Measurements from ENCODE around the gene GET3.

Gene GET3

DNA sequence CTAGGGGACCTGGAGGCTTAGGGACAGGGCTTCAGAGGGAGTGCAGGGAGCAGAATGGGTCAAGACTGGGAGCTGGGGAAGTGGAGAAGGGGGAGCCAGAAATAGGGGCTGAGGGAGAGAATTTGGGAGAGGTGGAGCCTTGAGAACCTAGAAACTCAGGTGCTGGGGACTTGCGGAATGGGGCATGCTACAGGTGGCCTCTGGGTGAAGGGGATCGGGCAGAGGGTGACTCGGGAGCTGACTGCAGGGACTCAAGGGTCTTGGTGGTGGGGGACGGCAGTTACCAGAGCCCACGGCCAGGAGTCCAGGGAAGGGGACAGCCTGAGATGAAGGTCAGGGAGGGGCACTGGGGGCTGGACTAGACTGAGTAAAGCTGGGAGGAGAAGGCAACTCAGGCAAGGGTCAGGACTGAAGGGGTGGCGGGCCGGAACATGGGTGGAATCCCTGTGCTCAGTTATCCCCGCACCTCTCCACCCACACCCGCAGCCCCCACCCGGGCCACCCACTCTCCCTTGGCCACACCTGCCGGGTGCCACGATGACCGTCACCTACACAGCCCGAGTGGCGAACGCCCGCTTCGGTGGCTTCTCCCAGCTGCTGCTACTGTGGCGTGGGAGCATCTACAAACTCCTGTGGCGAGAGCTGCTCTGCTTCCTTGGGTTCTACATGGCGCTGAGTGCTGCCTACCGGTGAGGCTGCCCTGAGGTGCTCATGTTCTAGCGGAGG is 14.9 kb downstream of the GET3 start:
- no peak for DNase-seq (ENCODE audit: low read depth in 2 of 2)

DNA sequence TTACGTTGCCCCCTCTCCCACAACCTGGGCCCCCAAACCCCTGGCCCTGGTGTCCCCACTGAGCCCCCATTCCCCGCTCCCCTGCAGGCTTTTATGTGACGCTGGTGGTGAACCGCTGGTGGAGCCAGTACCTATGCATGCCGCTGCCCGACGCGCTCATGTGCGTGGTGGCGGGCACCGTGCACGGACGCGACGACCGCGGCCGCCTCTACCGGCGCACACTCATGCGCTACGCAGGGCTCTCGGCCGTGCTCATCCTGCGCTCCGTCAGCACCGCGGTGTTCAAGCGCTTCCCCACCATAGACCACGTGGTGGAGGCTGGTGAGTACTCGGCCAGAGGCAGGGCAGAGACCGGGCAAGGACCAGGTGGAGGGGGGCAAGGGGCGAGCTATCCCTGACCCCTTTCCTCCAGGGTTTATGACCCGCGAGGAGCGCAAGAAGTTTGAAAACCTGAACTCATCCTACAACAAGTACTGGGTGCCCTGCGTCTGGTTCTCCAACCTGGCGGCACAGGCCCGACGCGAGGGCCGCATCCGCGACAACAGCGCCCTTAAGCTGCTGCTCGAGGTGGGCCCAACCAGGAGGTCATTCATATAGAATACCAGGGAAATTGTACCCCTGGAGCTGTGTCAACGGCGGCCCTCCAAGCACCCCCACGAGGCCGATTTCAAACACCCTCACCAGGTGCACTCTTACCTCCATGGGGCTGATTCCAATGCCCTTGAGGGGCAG is 17.3 kb downstream of the GET3 start:
- no peak for DNase-seq (ENCODE audit: low read depth in 2 of 2)

DNA sequence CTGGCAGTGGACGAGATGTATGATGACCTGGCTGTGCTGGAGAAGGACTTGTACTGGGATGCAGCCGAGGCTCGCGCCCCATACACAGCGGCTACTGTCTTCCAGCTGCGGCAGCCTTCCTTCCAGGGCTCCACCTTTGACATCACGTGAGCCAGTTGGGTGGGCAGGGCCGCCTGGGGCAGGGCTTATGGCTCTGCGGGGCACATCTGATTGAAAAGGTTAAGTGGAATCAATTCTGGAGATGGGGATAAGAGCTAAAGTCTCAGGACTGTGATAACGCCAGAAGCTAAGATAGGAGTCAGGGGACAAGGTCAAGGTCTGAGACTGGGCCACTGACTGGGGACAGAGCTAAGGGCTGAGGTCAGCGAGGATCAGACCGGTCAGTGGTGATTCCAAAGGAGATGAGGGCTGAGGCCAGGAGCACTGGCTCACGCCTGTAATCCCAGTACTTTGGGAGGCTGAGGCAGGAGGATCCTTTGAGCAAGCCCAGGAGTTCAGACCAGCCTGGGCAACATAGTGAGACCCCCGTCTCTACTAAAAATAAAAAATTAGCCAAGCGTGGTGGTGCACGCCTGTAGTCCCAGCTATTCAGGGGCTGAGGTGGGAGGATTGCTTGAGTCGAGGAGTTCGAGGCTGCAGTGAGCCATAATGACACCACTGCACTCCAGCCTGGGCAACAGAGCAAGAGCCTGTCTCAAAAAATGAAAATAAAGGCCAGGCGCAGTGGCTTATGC is 19.0 kb downstream of the GET3 start:
- DNase-seq (ENCODE audit: low read depth in 2 of 2), result no peak

DNA sequence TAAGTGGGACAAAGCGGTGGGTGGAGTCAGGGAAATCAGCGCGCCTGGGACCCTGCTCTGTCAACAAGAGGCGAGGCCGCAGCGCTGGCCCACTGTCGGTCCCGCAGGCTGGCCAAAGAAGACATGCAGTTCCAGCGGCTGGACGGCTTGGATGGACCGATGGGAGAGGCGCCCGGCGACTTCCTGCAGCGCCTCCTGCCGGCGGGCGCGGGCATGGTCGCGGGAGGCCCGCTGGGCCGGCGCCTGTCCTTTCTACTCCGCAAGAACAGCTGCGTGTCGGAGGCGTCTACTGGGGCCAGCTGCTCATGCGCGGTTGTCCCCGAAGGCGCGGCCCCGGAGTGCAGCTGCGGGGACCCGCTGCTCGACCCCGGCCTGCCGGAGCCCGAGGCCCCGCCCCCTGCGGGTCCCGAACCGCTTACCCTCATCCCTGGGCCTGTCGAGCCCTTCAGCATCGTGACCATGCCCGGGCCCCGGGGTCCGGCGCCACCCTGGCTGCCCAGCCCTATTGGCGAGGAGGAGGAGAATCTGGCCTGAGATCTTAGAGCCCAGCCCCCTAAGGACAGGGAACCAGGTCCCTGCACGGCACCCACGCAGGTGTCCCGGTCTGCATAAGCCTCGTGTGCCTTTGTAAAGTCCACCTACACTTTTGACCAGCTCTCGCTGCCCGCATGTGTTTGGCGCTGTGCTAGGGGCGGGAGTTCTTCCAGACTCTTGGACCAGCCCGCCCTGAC is 20.4 kb downstream of the GET3 start:
- DNase-seq (ENCODE audit: low read depth in 2 of 2), result peak; percentile 60 to 67

DNA sequence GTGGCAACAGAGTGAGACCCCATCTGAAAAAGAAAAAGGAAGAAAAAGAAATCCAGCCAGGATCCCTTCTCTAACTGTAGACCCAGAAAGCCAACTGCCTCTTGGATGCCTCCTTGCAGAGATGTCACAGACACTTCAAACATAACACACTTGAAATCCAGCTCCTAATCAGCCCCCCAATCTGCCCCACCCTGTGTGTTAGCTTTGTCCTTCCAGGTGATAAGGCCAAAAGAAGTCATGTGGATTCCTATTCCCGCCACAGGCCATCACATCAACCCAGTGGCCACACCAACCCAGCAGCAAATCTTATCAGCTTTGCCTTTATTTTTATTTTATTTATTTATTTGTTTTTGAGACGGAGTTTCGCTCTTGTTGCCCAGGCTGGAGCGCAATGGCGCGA is 22.4 kb downstream of the GET3 start:
- no peak for DNase-seq (ENCODE audit: low read depth in 2 of 2)

DNA sequence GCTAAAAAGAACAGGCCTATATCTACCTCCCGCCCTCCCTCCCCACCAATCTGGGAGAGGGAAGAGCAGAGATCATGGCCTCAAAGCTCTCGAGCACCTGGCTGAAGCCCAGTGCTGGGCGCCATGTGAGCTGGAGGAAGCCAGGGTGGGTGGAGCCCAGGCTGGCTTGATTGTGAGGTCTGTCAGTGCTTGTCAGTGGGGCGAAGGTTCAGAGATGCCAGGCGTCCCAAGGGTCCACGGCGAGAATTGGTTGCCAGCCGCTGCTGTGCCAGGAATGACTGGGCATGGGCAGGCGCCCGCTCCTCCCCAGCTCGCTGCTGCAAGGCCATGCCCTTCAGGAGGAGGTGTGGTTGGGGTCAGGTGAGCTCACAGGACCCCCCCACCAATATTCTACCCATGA is 25.8 kb downstream of the GET3 start:
- no peak for DNase-seq (ENCODE audit: low read depth in 2 of 2)

DNA sequence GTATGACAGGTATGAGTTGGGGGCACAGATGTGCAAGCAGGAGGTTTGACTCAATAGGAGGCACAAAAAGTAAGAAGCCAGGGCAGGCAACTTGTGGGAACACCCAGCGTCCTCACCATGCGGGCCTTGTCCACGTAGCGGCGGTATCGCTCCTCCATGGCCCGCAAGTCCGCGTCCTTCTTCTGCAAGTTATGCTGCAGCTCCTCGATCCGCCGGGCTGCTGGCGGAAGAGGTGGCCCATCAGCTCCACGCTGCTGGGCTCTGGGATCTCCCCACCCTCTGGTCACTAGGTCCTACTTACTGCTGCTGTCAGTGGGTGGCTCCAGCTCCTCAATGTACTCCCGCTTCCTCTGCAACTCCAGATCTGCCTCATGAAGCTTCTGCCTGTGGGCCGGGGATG is 27.4 kb downstream of the GET3 start:
- no peak for DNase-seq (ENCODE audit: low read depth in 2 of 2)

DNA sequence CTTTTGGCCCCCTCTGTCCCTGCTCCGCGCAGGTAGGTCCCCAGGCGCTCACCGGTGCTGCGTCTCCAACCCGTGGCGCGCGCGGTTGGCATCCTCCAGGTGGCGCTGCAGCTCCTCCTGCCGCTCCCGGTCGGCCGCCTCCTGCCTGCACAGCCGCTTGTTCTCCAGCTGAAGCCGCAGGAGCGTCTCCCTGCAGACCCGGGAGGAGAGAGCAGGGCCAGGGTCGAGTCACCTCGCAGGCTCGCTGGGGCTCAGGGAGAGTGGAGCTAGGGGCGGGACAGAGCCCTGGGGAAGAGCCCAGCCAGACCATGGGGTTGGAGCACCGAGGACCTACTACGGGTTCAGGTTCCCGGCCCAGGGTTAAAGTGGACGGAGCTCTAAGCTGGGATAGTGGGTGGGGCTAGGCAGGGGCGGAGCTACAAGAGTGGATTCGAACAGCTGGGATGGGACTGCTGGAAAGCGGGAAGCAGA is 28.8 kb downstream of the GET3 start:
- DNase-seq (ENCODE audit: low read depth in 2 of 2), result peak in 1 of 2 donors; percentile 74

DNA sequence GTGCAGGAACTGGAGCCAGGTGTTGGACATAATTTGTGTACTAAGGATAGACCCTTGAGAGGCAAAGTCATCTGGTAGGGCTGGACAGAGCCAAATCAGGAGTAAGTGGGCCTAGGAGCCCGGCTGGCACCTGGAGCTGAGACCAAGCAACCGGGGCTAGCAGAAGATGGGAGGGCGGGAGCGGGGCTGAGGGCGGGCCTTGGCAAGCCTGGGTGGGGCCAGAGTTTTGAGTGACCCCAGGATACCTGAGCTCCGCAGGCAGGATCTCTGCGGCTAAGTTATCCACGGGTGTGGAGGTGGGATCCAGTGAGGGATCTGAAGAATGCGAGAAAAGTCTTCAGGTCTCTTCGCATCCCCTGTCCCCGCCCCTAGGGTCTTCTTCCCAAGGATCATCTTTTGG is 29.9 kb downstream of the GET3 start:
- DNase-seq (ENCODE audit: low read depth in 2 of 2), result no peak

DNA sequence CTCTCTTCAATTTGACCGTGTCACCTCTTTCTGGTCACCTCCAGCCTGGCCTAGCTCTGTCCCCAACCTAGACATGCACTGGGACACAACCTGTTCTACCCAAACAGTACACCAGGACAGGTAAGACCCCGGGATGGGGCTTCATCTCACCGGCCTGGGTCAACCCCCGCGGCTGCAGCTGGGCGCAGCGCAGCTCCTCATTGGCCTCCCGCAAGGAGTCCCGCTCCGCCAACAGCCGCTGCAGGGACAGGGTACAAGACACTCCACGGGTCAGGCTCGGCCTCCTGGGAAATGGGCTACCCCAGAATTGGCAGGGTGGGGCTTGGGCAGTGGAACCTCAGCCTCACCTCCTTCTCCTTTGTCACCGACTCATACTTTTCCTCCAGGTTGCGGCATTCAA is 30.4 kb downstream of the GET3 start:
- no peak for DNase-seq (ENCODE audit: low read depth in 2 of 2)

DNA sequence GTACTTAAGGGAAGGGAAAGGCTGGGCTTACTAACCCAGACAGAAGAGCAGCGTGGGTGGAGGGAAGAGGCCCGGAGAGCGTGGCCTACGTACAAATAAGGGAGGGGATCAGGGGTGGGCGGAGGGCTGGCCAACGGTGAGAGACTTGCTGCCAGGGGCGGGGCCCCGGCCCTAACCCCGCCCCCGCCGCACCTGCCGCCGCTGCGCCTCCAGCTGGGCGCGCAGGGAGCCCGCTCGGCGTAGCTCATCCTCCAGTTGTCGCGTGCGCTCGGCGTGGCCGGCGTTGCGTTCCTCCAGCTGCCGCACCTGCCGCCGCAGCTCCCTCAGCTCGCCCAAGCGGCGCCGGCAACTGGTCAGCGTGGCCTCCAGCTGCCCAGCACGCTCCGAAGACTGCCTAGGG is 32.4 kb downstream of the GET3 start:
- peak in 1 of 2 donors; percentile 58 for DNase-seq (ENCODE audit: low read depth in 2 of 2)

DNA sequence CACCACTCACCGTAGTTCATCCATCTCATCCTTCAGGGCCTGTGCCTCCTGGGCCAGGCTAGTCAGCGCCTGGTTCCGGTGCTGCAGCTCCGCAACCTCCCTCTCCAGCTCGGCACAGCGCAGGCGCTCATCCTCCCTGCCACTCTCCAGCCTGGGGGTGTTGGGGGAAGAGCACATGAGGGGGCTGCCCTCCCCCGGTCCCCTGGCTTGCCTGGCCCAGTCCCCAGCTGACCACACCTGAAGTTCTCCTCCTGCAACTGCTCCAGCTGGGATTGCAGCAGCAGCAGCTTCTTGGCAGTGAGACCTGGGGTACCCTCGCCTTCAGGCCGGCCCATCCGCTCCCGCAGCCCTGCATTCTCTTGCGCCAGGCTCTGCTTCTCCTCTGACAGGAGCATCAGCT is 33.6 kb downstream of the GET3 start:
- DNase-seq (ENCODE audit: low read depth in 2 of 2), result no peak

DNA sequence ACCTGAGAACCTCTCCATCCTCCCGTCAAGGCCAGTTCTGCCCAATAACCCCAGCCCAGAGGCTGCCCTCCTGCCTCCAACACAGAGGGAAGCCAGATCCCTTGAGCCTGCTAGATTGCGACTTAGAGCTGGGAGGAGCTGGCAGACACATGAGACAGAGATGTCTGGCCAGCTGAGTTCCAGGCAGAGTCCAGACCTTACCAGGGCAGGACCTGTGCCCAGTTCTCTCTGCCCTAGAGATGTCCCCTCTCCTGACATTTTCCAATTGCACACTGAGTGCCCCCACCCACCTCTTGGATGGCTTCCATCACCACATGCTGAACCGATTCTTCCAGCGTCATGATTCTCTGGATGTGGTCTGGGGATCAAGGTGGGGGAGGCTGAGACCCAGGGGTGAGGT is 35.0 kb downstream of the GET3 start:
- no peak for DNase-seq (ENCODE audit: low read depth in 2 of 2)

DNA sequence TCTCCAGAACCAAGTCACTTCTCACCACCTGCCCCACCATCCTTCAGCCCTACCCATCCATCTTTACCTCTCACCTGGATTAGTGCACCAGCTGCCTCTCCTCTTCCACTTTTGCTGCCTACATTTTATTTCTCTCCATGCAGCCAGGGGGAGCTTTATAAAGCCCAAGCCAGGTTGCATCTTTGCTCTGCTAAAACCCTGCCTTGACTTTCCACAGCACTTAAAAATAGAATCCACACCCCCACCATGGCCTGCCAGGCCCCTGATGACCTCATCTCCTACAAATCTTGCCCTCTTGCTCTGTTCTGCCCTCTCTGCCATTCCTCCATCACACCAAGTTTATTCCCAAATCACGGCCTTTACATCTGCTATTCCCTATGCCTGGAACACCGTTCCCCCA is 36.3 kb downstream of the GET3 start:
- DNase-seq (ENCODE audit: low read depth in 2 of 2), result no peak

DNA sequence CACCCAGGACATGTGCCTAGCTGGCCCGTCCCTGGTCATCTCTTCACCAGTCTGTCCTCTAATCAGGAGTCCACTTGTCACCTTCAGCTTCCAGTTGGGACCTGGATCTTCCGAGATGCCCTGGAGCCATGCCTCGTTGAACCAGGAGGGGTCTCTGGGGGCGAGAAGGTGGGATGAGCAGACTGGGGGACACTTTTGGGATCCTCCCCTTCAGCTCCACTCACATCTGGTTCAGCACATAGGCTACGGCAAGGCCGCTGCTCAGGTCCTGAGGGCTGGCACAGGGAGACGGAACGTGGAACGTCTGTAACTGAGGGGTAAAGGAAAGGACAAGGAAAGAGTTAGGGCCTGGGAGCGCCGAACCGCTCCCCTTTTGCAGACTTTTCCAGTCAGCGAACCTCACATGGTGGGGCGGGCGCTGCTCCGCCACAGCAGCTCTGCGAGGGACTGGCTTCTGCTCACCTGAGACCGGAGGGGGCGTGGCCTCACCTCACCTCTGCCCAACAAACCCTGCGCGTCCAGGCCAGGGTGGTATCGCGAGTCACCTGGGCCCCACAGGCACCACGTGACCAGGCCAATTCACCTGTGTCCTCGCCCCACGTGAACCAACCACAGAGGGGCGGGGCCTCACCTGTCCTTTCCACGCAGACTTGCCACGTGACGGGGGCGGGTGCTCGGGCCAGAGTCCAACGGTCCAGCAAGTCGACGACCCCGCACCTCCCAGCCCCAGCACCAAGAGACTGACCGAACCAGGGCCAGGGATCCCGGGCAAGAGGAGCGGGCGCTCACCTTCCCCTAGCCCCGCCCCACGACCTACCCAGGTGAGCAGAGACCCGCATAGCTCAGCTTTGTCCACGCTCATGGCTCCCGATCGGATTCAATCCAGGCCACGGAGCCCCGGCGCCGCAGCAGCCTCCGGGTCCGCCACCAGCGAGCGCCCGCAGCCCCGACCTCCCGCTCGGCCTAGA is 37.6 kb downstream of the GET3 start, which contains the start of gene HOOK2:
TSS of gene HOOK2 (minus strand) at position 965 of the 968 bp plus-strand sequence. CDS start at position 862, 103 bp downstream.
- no peak for DNase-seq (ENCODE audit: low read depth in 2 of 2)

DNA sequence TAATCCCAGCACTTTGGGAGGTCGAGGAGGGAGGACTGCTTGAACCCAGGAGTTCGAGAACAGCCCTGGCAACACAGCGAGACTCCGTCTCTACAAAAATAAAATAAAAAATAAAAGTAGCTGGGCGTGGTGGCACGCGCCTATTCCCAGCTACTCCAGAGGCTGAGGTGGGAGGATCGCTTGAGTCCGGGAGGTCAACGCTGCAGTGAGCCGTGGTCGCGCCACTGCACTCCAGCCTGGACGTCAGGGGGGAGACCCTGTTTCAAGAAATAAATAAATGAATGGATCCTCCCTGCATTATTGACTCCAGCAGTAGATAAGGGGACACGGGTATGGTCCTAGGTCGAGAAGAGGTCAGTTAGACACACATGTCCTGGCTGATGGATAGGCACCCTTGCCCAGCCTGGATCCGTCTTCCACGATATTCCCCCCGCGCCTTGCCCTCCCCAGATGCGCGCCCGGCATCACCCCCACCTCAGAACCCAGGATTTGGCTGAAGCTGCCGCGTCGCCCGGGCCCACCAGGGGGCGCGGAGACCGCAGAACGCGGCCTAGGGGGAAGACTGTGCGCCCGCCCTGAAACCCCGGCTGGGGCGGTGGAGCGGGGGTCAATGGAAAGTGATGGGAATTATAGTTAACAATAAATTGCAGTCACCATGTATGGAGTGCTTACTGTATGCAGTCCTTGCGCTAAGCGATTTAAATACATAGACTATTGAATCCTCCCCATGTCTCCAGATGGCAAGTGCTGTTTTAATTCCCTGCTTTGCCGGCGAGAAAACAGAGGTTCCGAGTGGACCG is 40.1 kb downstream of the GET3 start:
- peak; percentile 77 to 82 for DNase-seq (ENCODE audit: low read depth in 2 of 2)

DNA sequence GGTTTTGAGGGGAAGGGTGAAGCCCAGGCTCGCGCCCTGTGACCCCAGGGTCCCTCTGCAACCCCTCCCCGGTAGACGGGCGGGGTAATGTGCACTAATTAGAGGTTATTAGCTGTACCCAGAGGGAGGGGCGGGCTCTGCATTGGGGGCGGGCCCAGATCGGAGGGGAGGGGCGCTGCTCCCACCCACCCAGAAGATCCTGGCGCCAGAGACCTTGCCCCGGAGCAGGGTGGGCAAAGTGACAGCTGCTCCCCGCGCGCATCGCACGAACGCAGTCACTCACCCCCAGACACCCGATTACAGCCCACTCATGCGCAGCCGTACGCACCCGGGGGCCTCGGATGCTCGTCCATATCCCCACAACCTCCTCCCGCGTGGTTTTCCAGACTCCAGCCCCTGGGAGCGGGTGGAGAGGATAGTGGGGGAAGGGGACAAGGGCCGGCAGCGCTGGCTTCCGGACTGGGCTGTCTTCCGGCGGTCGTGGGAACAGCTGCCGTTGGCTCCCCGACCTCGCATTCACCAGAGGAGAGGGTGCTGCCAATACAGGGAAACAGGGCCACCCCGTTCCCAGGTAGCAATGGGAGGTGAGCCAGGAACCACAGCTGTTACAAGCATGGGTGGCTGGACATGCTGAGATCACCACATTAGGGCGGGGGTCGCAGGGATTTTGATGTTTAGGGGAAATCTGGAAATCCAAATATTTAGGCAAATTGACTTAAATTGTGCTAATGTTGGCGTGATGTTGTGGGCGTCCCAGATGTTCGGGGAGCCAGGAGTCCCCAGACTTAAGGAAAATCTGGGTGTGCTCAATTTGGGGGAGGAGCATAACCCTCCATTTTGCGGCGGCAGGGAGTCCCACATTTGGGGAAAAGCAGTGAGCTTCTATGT is 41.0 kb downstream of the GET3 start:
- no peak for DNase-seq (ENCODE audit: low read depth in 2 of 2)

DNA sequence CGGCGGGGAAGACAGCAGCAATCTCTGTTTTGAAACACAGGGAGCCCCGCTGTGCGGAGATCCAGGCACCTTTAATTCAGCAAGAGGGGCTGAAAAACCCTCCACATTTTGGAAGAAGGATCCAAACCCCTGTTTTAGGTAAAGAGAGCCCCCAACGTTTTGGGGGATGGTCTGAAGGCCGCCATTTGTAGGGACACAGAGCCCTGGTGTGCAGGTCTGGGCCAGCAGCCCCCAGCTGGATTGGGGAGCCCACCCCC is 41.5 kb downstream of the GET3 start:
- DNase-seq (ENCODE audit: low read depth in 2 of 2), result no peak

Data from stimulated activated CD4-positive, alpha-beta T cell treated with anti-CD3 and anti-CD28 coated beads, Interleukin-4, amount 100 ng/mL, for 48 hours (primary cell).